ENCODE data around the gene COL9A1.

COL9A1 gene

DNA sequence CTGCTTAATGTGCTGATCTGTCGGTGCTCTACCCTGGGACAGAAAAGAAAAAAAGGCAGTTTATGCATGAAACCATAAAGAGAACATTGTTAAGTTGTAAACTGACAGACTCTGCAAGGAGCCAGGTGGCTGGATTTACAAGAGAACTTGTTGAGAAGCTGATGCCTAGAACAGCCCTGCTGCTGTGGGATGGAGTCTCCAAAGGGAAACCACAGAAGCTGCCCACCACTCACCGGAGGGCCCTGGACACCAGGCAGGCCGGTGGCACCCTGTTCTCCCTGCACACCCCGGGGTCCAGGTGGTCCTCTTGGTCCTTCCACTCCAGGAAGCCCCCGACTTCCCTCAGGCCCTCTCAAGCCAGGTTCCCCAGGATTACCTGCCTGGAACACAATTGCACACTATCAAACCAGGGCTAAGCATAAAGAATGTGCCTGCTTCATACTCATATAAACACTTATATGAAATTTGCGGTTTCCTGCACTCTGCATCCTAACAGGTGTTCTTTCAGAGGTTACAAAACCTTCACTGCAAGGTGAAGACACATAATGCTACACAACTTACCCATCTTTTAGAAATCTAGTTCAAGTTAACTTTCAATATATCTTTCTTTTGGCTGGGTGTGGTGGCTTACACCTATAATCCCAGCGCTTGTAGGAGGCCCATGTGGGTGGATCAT, 68.2 kb downstream of the COL9A1 start:
- no peak for DNase-seq (ENCODE audit: low read depth, low spot score)

DNA sequence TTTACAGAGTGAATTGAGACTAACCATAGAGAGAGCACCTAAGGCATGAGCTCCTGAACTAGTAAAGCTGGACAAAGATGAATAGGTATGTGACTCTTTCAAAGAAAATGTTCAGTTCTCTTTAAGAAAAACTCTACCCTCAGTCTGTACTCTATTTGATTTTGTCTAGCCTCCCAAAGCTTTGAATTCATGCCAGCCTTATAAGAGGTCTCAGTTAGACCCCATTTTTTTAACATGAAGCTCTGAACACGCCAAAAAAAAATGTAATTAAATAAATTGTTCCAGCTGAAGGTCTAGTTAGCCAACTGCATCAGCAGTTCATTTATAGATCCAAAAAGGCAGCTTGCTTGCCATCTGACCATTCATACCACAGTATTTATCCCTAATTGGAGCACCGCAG, 71.6 kb downstream of the COL9A1 start:
- no peak for DNase-seq (ENCODE audit: low read depth, low spot score)

DNA sequence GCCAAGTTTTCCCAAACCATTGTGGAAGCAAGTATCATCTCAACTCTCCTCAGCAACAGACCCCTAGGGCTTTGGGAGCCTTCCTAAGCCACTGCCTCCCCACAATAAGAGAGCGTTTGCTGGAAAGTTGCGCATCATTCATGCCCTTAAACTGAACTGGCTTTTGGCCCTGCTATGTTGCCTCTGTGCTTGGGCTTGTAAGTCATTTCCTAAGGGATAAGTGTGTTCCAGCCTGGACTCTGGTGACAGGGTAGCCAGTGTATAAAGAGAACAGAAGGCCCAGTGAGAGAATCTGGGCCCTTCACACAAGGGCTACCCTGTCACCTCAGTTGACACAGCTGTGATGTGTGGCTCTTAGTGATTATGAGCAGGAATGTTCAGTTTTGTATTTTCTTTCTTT, 77.8 kb downstream of the COL9A1 start:
- DNase-seq (ENCODE audit: low read depth, low spot score) = no peak

GRCh38 chr6:70222439-70222749, 80.5 kb downstream of the COL9A1 start:
- no peak for DNase-seq (ENCODE audit: low read depth, low spot score)

GRCh38 chr6:70221715-70222438, 81.0 kb downstream of the COL9A1 start:
- no peak for DNase-seq (ENCODE audit: low read depth, low spot score)

- DNase-seq (ENCODE audit: low read depth, low spot score) = no peak
These were observed 81.7 kb downstream of the COL9A1 start for GRCh38 chr6:70221025-70221714.

DNA sequence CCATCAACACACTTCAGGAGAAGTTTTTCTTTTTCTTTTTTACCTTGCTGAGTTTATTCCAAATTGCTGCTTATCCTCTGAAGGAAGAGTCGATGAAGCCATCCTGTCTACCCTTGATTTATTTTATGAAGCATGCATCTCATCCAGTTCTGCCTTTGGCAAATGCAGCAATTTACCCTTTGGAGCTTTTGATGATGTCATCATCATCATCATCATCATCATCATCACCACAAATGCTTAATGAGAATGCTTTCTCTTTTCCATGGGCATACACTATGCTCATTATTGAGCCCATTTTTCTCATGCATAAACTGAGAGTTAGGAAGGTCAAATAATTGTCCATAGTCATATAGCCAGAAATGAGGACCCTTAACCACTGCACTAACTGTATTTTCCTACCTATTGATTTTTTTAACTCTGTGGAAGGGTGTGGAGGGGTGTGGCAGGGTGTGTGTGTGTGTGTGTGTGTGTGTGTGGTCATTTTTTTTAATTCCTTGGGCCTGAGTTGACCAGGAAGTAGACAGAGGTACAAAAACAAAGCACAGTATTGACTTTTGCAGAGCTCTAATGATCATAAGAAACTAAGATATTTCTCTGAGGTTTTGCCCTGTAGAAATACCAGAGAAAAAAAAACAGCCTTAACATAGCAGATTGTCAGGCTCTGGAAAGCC, 82.8 kb downstream of the COL9A1 start:
- DNase-seq (ENCODE audit: low read depth, low spot score) = no peak

DNA sequence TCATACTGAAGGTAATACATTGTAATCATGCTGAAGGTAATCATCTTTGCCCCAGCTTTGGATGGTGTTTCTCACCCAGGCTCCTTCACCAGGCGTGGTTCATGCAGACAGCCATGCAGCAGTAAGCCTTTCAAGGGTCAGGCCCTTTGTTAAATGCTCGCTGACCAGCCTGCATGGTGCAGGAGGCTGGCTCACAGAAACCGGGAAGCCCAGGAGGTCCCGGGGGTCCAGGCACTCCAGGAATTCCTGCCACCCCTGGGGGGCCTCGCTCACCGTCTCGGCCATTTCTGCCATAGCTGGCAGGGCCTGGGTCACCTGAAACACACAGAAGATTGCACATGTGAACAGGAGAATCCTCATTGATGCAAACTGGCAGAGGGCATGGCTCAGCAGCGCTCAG, 86.1 kb downstream of the COL9A1 start:
- no peak for DNase-seq (ENCODE audit: low read depth, low spot score)

- DNase-seq (ENCODE audit: low read depth, low spot score) = no peak
These were observed 87.3 kb downstream of the COL9A1 start for GRCh38 chr6:70215460-70216108.

GRCh38 chr6:70210462-70210861, 92.4 kb downstream of the COL9A1 start:
- no peak for DNase-seq (ENCODE audit: low read depth, low spot score)

GRCh38 chr6:70208235-70208790, 94.6 kb downstream of the COL9A1 start:
- no peak for DNase-seq (ENCODE audit: low read depth, low spot score)

GRCh38 chr6:70198785-70199184, 104.1 kb downstream of the COL9A1 start:
- no peak for DNase-seq (ENCODE audit: low read depth, low spot score)

DNA sequence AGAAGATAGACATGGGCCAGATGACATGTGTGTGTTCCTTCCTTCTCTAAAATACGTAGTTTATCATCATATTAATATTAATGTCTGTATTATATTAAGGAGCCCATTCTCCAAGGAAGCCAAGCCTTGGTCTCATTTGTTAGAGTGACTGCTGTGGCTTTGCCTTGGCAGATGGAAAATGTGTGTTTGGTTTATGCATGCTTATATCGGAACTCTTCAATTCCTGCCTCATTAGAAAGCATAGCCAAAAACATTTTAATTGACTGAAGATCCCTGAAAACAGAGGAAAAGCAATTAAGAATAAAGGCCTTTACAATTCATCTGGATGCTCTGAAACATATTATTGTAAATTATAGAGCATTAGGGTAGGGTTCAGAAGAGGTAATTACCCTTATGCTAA, 106.4 kb downstream of the COL9A1 start:
- DNase-seq (ENCODE audit: low read depth, low spot score) = no peak

GRCh38 chr6:70194421-70194820, 108.5 kb downstream of the COL9A1 start:
- no peak for DNase-seq (ENCODE audit: low read depth, low spot score)

- no peak for DNase-seq (ENCODE audit: low read depth, low spot score)
These were observed 114.7 kb downstream of the COL9A1 start for GRCh38 chr6:70188202-70188601.

DNA sequence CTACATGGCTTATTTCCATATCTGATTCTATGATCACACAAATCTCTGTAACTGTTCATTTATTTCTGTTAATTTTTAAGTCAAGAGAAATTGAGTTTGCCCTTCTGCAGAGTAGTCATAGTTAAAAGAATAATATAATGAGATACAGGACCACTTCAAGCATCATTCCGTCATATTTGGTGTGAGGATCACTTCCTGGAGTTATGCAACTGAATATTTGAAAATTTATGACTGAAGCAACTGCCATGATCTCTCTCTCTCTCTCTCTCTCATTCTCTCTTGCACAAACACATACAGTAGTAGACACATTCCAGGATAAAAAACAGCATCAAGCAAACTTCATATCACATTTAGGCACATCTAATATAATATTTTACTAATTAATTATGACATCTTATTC, 116.4 kb downstream of the COL9A1 start:
- DNase-seq (ENCODE audit: low read depth, low spot score) = no peak

- DNase-seq (ENCODE audit: low read depth, low spot score) = no peak
These were observed 118.2 kb downstream of the COL9A1 start for GRCh38 chr6:70184723-70185122.

DNA sequence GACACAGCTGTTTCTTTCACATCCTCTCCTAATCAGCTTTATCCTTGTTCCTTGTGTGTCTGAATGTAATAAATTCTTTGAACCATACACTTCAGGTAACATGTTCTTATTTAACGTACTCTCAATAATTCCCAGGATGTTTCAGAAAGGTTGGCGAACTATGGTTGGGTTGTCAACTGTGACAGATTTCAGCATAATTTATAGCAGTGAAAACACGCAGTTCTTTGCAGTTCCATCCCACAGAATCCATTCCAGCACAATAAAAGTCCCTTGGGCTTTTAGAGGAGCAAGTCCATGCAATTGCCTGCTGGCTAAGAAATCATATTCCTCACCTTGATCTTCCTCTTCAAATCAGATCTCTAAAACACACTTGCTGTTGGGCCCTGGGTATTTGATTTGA, 119.3 kb downstream of the COL9A1 start:
- DNase-seq (ENCODE audit: low read depth, low spot score) = no peak

- no peak for DNase-seq (ENCODE audit: low read depth, low spot score)
These were observed 121.8 kb downstream of the COL9A1 start for GRCh38 chr6:70180901-70181599.

GRCh38 chr6:70180183-70180900, 122.5 kb downstream of the COL9A1 start:
- DNase-seq (ENCODE audit: low read depth, low spot score) = no peak
